ENCODE measurements around the gene ALB. TPM values are rescaled to one million over a fixed set of nuclear protein-coding genes. Genes with fewer than 3 reads are reported as not detected.

ALB gene
- not detected in 2 replicates for total RNA-seq

GRCh38 chr4:73404042-73404441 lies at the start of gene ALB:
Gene ALB (plus strand): TSS chr4:73404287. CDS start chr4:73404328, 41 bp downstream.

DNA sequence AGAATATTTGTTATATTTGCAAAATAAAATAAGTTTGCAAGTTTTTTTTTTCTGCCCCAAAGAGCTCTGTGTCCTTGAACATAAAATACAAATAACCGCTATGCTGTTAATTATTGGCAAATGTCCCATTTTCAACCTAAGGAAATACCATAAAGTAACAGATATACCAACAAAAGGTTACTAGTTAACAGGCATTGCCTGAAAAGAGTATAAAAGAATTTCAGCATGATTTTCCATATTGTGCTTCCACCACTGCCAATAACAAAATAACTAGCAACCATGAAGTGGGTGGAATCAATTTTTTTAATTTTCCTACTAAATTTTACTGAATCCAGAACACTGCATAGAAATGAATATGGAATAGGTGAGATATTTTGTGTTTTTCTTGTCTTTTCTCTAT lies 31.9 kb downstream of the ALB start, which contains the start of gene AFP:
Gene AFP, plus strand, starts transcription at position 238 of the 400 bp plus-strand sequence. Its CDS starts 42 bp downstream, at position 280.

Other genes starting within 250 kb of the ALB start
- gene ANKRD17, start 145.5 kb upstream of the ALB start, total RNA-seq, result 36.5 and 38.1 TPM in 2 replicates
- gene AFP, start 31.9 kb downstream of the ALB start, total RNA-seq, result 2.7 TPM in 1 of 2 replicates, not detected in the other
- gene AFM, start 77.5 kb downstream of the ALB start, total RNA-seq, result not detected in 2 replicates
- gene RASSF6, start 216.1 kb downstream of the ALB start, total RNA-seq, result not detected in 2 replicates

Measured in cardiac atrium fibroblast (primary cell).